Measurements from ENCODE around the gene CD200.

DNA sequence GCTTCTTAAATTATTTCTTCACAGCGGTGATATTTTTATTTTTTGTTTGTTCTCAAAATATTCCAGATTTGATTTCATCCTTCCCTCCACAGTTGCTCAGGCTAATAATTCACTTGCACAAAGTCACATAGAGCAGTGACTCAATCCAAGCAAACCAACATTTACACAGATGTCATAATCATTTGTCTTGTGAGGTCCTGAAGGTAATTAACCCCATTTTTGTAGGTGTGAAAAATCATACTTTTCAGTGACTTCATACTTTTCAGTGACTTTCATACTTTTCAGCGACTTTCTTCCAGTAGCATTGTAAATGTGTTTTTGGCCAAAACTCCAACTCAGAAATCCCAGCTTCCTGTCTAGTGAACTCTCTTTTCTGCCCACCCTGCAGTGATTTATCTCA is 32.1 kb downstream of the CD200 start:
- TF ChIP-seq, protein P1, sequence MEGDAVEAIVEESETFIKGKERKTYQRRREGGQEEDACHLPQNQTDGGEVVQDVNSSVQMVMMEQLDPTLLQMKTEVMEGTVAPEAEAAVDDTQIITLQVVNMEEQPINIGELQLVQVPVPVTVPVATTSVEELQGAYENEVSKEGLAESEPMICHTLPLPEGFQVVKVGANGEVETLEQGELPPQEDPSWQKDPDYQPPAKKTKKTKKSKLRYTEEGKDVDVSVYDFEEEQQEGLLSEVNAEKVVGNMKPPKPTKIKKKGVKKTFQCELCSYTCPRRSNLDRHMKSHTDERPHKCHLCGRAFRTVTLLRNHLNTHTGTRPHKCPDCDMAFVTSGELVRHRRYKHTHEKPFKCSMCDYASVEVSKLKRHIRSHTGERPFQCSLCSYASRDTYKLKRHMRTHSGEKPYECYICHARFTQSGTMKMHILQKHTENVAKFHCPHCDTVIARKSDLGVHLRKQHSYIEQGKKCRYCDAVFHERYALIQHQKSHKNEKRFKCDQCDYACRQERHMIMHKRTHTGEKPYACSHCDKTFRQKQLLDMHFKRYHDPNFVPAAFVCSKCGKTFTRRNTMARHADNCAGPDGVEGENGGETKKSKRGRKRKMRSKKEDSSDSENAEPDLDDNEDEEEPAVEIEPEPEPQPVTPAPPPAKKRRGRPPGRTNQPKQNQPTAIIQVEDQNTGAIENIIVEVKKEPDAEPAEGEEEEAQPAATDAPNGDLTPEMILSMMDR (IDR thresholded peaks at IDR 0.05): no peak
- TF ChIP-seq POLR2A (IDR thresholded peaks at IDR 0.05): no peak

Measured in heart left ventricle (tissue), 13 donors.